ENCODE results near the gene MACROD2. TPM values are rescaled to one million over a fixed set of nuclear protein-coding genes. Genes with fewer than 3 reads are reported as not detected.

Gene MACROD2
- total and polyA plus RNA-seq, 4 donors = 0.66 to 10.5 (median 3.3) TPM

DNA sequence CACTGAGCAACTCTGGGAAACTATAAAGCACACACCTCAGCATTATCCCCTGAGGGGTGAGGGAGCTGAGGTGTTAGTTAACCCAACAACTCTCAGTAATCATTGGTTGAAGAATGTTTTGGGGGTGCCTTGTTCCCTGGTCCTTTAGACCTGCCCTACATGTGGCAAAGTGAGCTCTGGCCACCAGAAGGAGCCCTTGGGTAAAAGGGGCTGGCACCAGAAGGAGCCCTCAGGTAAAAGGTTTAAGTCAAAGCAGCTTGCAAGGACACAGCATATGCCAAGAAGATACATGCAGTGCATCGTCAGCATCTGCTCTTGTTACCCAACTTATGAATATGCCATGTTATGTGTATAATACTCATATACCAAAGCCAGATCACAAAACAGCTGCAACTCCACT lies 1496.3 kb downstream of the MACROD2 start:
- no peak for DNase-seq (ENCODE audit: low spot score)
- TF ChIP-seq, protein P1, sequence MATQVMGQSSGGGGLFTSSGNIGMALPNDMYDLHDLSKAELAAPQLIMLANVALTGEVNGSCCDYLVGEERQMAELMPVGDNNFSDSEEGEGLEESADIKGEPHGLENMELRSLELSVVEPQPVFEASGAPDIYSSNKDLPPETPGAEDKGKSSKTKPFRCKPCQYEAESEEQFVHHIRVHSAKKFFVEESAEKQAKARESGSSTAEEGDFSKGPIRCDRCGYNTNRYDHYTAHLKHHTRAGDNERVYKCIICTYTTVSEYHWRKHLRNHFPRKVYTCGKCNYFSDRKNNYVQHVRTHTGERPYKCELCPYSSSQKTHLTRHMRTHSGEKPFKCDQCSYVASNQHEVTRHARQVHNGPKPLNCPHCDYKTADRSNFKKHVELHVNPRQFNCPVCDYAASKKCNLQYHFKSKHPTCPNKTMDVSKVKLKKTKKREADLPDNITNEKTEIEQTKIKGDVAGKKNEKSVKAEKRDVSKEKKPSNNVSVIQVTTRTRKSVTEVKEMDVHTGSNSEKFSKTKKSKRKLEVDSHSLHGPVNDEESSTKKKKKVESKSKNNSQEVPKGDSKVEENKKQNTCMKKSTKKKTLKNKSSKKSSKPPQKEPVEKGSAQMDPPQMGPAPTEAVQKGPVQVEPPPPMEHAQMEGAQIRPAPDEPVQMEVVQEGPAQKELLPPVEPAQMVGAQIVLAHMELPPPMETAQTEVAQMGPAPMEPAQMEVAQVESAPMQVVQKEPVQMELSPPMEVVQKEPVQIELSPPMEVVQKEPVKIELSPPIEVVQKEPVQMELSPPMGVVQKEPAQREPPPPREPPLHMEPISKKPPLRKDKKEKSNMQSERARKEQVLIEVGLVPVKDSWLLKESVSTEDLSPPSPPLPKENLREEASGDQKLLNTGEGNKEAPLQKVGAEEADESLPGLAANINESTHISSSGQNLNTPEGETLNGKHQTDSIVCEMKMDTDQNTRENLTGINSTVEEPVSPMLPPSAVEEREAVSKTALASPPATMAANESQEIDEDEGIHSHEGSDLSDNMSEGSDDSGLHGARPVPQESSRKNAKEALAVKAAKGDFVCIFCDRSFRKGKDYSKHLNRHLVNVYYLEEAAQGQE (IDR thresholded peaks at IDR 0.05) = no peak
- TF ChIP-seq FOXA1 (IDR thresholded peaks at IDR 0.05) (no peak), RXRA (IDR thresholded peaks at IDR 0.05) (no peak), RAD21 (IDR thresholded peaks at IDR 0.05) (no peak), HNF4A (conservative IDR thresholded peaks at IDR 0.05) (no peak), TAF1 (conservative IDR thresholded peaks at IDR 0.05) (no peak), NR2F2 (IDR thresholded peaks at IDR 0.05) (no peak), FOXA2 (IDR thresholded peaks at IDR 0.05) (no peak), SP1 (IDR thresholded peaks at IDR 0.05) (no peak), HNF4G (IDR thresholded peaks at IDR 0.05) (no peak), JUND (IDR thresholded peaks at IDR 0.05) (no peak), EGR1 (IDR thresholded peaks at IDR 0.05; ENCODE audit: low read depth in 2 of 2) (no peak), GABPA (IDR thresholded peaks at IDR 0.05 in 1 of 2, conservative IDR thresholded peaks at IDR 0.05 in 1 of 2) (no peak)
- TF ChIP-seq, protein P2, sequence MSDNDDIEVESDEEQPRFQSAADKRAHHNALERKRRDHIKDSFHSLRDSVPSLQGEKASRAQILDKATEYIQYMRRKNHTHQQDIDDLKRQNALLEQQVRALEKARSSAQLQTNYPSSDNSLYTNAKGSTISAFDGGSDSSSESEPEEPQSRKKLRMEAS (IDR thresholded peaks at IDR 0.05) = no peak
- TF ChIP-seq, protein P3, sequence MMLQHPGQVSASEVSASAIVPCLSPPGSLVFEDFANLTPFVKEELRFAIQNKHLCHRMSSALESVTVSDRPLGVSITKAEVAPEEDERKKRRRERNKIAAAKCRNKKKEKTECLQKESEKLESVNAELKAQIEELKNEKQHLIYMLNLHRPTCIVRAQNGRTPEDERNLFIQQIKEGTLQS (IDR thresholded peaks at IDR 0.05) = no peak
- TF ChIP-seq, protein P4, sequence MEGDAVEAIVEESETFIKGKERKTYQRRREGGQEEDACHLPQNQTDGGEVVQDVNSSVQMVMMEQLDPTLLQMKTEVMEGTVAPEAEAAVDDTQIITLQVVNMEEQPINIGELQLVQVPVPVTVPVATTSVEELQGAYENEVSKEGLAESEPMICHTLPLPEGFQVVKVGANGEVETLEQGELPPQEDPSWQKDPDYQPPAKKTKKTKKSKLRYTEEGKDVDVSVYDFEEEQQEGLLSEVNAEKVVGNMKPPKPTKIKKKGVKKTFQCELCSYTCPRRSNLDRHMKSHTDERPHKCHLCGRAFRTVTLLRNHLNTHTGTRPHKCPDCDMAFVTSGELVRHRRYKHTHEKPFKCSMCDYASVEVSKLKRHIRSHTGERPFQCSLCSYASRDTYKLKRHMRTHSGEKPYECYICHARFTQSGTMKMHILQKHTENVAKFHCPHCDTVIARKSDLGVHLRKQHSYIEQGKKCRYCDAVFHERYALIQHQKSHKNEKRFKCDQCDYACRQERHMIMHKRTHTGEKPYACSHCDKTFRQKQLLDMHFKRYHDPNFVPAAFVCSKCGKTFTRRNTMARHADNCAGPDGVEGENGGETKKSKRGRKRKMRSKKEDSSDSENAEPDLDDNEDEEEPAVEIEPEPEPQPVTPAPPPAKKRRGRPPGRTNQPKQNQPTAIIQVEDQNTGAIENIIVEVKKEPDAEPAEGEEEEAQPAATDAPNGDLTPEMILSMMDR (IDR thresholded peaks at IDR 0.05; ENCODE audit: low read depth, low read length, missing input control) = no peak
- 75% methylated on average over 1 of the region's 1 CpG for WGBS

DNA sequence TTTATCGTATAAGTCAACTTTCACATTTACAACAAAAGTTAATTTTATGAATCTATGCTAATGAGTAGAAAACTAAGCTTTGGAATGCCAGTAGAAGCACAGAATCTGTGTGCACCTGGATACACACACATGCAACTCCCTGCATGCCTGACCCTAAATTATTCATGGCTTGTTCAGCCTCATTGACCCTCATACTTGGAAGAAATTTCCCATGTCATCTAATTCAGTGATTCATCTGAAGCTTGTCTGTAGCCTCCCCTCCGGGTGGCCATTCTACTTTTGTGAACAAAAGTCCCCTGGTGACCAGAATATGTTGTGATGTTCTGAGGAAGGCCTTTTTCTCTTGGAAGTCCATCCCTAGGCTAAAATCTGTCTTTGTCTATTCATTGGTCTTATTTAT lies 1499.5 kb downstream of the MACROD2 start:
- Histone ChIP-seq H3K36me3 (ENCODE audit: control insufficient read depth in 4 of 4, insufficient read depth in 3 of 4, low read depth in 1 of 4, low read length in 3 of 4) (no peaks in the 10 kb centered on the region), H3K9me3 (ENCODE audit: control insufficient read depth in 4 of 4, low read length in 3 of 4) (peaks cover 0 to 2% (median 0%) of the 10 kb centered on the region in 4 donors), H3K4me3 (ENCODE audit: low read depth in 1 of 3, low read length in 3 of 3) (no peak overlapping the region), H3K27me3 (ENCODE audit: control insufficient read depth in 4 of 4, insufficient read depth in 4 of 4, low read length in 3 of 4) (no peaks in the 10 kb centered on the region), H3K27ac (ENCODE audit: low read depth in 1 of 2, low read length in 2 of 2) (no peak overlapping the region), H3K9ac (ENCODE audit: low read depth in 1 of 2, low read length in 2 of 2) (no peak overlapping the region), H3K4me1 (ENCODE audit: control insufficient read depth in 4 of 4, insufficient read depth in 4 of 4, low read length in 3 of 4) (no peaks in the 10 kb centered on the region)
- 88% methylated on average over 2 of the region's 2 CpGs for WGBS
- no peak for TF ChIP-seq NR2F2 (IDR thresholded peaks at IDR 0.05)
- TF ChIP-seq, protein P5, sequence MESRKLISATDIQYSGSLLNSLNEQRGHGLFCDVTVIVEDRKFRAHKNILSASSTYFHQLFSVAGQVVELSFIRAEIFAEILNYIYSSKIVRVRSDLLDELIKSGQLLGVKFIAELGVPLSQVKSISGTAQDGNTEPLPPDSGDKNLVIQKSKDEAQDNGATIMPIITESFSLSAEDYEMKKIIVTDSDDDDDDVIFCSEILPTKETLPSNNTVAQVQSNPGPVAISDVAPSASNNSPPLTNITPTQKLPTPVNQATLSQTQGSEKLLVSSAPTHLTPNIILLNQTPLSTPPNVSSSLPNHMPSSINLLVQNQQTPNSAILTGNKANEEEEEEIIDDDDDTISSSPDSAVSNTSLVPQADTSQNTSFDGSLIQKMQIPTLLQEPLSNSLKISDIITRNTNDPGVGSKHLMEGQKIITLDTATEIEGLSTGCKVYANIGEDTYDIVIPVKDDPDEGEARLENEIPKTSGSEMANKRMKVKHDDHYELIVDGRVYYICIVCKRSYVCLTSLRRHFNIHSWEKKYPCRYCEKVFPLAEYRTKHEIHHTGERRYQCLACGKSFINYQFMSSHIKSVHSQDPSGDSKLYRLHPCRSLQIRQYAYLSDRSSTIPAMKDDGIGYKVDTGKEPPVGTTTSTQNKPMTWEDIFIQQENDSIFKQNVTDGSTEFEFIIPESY (IDR thresholded peaks at IDR 0.05) = no peak
- no peak for TF ChIP-seq RAD21 (IDR thresholded peaks at IDR 0.05)
- TF ChIP-seq, protein P2 (IDR thresholded peaks at IDR 0.05) = no peak
- no peak for TF ChIP-seq YY1 (IDR thresholded peaks at IDR 0.05)
- no peak for TF ChIP-seq FOXA2 (IDR thresholded peaks at IDR 0.05)
- TF ChIP-seq HNF4A (conservative IDR thresholded peaks at IDR 0.05) = no peak
- no peak for DNase-seq (ENCODE audit: low spot score)

More for the DNA sequence above, 1496.3 kb downstream of the MACROD2 start:
- Histone ChIP-seq H3K4me3 (ENCODE audit: low read depth in 1 of 3, low read length in 3 of 3) (no peak overlapping the region), H3K9me3 (ENCODE audit: control insufficient read depth in 4 of 4, low read length in 3 of 4) (peaks cover 0 to 3% (median 0%) of the 10 kb centered on the region in 4 donors), H3K27me3 (ENCODE audit: control insufficient read depth in 4 of 4, insufficient read depth in 4 of 4, low read length in 3 of 4) (no peaks in the 10 kb centered on the region), H3K36me3 (ENCODE audit: control insufficient read depth in 4 of 4, insufficient read depth in 3 of 4, low read depth in 1 of 4, low read length in 3 of 4) (no peaks in the 10 kb centered on the region), H3K9ac (ENCODE audit: low read depth in 1 of 2, low read length in 2 of 2) (no peak overlapping the region), H3K4me1 (ENCODE audit: control insufficient read depth in 4 of 4, insufficient read depth in 4 of 4, low read length in 3 of 4) (no peaks in the 10 kb centered on the region), H3K27ac (ENCODE audit: low read depth in 1 of 2, low read length in 2 of 2) (no peak overlapping the region)

Data from liver (tissue), 9 donors.